Measurements from ENCODE around the gene TSHZ2.

The TSHZ2 gene

GRCh38 chr20:53163486-53163885 lies 191.3 kb downstream of the TSHZ2 start:
- peak; percentile 79 for DNase-seq (ENCODE audit: low spot score)

- no peak for DNase-seq (ENCODE audit: low spot score)
Observed at GRCh38 chr20:53164072-53164471, 191.9 kb downstream of the TSHZ2 start.

GRCh38 chr20:53165452-53165851 lies 193.3 kb downstream of the TSHZ2 start:
- no peak for DNase-seq (ENCODE audit: low spot score)

GRCh38 chr20:53168491-53168890 lies 196.3 kb downstream of the TSHZ2 start:
- DNase-seq (ENCODE audit: low spot score): no peak

- no peak for DNase-seq (ENCODE audit: low spot score)
Observed at GRCh38 chr20:53170196-53170595, 198.0 kb downstream of the TSHZ2 start.

- no peak for DNase-seq (ENCODE audit: low spot score)
Observed at GRCh38 chr20:53171065-53171464, 198.9 kb downstream of the TSHZ2 start.

- DNase-seq (ENCODE audit: low spot score): no peak
Observed at GRCh38 chr20:53174454-53174853, 202.3 kb downstream of the TSHZ2 start.

- no peak for DNase-seq (ENCODE audit: low spot score)
Observed at GRCh38 chr20:53175135-53175780, 203.1 kb downstream of the TSHZ2 start.

GRCh38 chr20:53176134-53176533 lies 204.0 kb downstream of the TSHZ2 start:
- no peak for DNase-seq (ENCODE audit: low spot score)

GRCh38 chr20:53177687-53178086 lies 205.5 kb downstream of the TSHZ2 start:
- DNase-seq (ENCODE audit: low spot score): no peak

- DNase-seq (ENCODE audit: low spot score): no peak
Observed at GRCh38 chr20:53179749-53180148, 207.6 kb downstream of the TSHZ2 start.

GRCh38 chr20:53180928-53181362 lies 208.8 kb downstream of the TSHZ2 start:
- DNase-seq (ENCODE audit: low spot score): no peak

- no peak for DNase-seq (ENCODE audit: low spot score)
Observed at GRCh38 chr20:53181866-53182376, 209.8 kb downstream of the TSHZ2 start.

GRCh38 chr20:53183181-53183580 lies 211.0 kb downstream of the TSHZ2 start:
- no peak for DNase-seq (ENCODE audit: low spot score)

- no peak for DNase-seq (ENCODE audit: low spot score)
Observed at GRCh38 chr20:53186635-53187034, 214.5 kb downstream of the TSHZ2 start.

- DNase-seq (ENCODE audit: low spot score): no peak
Observed at GRCh38 chr20:53187392-53188068, 215.4 kb downstream of the TSHZ2 start.

- DNase-seq (ENCODE audit: low spot score): no peak
Observed at GRCh38 chr20:53190225-53190624, 218.1 kb downstream of the TSHZ2 start.

- no peak for DNase-seq (ENCODE audit: low spot score)
Observed at GRCh38 chr20:53191957-53192356, 219.8 kb downstream of the TSHZ2 start.

GRCh38 chr20:53194306-53195290 lies 222.4 kb downstream of the TSHZ2 start:
- no peak for DNase-seq (ENCODE audit: low spot score)

GRCh38 chr20:53195876-53196610 lies 223.9 kb downstream of the TSHZ2 start:
- peak; percentile 16 for DNase-seq (ENCODE audit: low spot score)

- no peak for DNase-seq (ENCODE audit: low spot score)
Observed at GRCh38 chr20:53201588-53201987, 229.4 kb downstream of the TSHZ2 start.

- DNase-seq (ENCODE audit: low spot score): peak; percentile 47
Observed at GRCh38 chr20:53202777-53203176, 230.6 kb downstream of the TSHZ2 start.

Measured in GM03348 (cell line).